CD14-positive monocyte (primary cell): Measurements from ENCODE around the gene EML6. TPM values are rescaled to one million over a fixed set of nuclear protein-coding genes. Genes with fewer than 3 reads are reported as not detected.

Experiments
- DNase-seq, 3 donors: peaks; one replicate each; pipeline ENCODE4 v3.0.0-alpha.2; 2011 to 2022
- H2AFZ ChIP-seq: 2 replicates; pipeline ENCODE4 v1.6.0; 2012; ENCODE audit warnings: mild to moderate bottlenecking, low read depth, low read length, inconsistent platforms; ENCODE audit not compliant: insufficient read depth, poor library complexity, severe bottlenecking
- H3K27ac ChIP-seq, 2 donors: 1 replicate in 1 of 2; 2 replicates in 1 of 2; pipeline ENCODE4 v1.5.1; 2012 to 2013; ENCODE audit warnings: low read length in 2 of 2, control low read depth in 1 of 2, inconsistent platforms in 1 of 2, low read depth in 1 of 2, mild to moderate bottlenecking in 1 of 2
- H3K27me3 ChIP-seq, 2 donors: one replicate each; pipeline versions ENCODE4 v1.6.0 to v1.6.1; 2011 to 2013; ENCODE audit warnings: low read length in 2 of 2; ENCODE audit not compliant: control insufficient read depth in 2 of 2, insufficient read depth in 2 of 2
- H3K36me3 ChIP-seq, 2 donors: replicated peaks in 1 of 2; 1 replicate in 1 of 2; 2 replicates in 1 of 2; pipeline versions ENCODE4 v1.5.1 to v1.6.1; 2012 to 2013; ENCODE audit warnings: low read length in 2 of 2, control low read depth in 1 of 2, inconsistent platforms in 1 of 2, mild to moderate bottlenecking in 1 of 2; ENCODE audit not compliant: insufficient read depth in 2 of 2, control insufficient read depth in 1 of 2
- H3K4me1 ChIP-seq, 2 donors: 1 replicate in 1 of 2; 2 replicates in 1 of 2; pipeline versions ENCODE4 v1.5.1 to v1.6.1; 2012 to 2013; ENCODE audit warnings: low read length in 2 of 2, control low read depth in 1 of 2, inconsistent platforms in 1 of 2, mild to moderate bottlenecking in 1 of 2, moderate library complexity in 1 of 2; ENCODE audit not compliant: insufficient read depth in 2 of 2, control insufficient read depth in 1 of 2
- H3K4me2 ChIP-seq: replicated peaks from 2 replicates; pipeline ENCODE3; 2012; ENCODE audit warnings: low read length, moderate library complexity, mild to moderate bottlenecking; ENCODE audit not compliant: poor library complexity, severe bottlenecking; ENCODE audit errors: extremely low read depth
- H3K4me3 ChIP-seq, 3 experiments: fragments of 200-600 bp in 1 of 3; sonication (generic) in 1 of 3; replicated peaks in 1 of 3; 1 replicate in 2 of 3; 2 replicates in 1 of 3; pipeline ENCODE4 v1.5.1; 2011 to 2013; ENCODE audit warnings: low read length in 3 of 3, mild to moderate bottlenecking in 3 of 3, control low read depth in 2 of 3, low read depth in 2 of 3, inconsistent platforms in 1 of 3, moderate library complexity in 1 of 3
- H3K79me2 ChIP-seq: 2 replicates; pipeline ENCODE4 v1.6.0; 2012; ENCODE audit warnings: mild to moderate bottlenecking, control low read depth, inconsistent platforms, low read length, moderate library complexity; ENCODE audit not compliant: insufficient read depth
- H3K9ac ChIP-seq: 2 replicates; pipeline ENCODE4 v1.6.0; 2017; ENCODE audit warnings: low read length, mild to moderate bottlenecking; ENCODE audit not compliant: insufficient read depth, poor library complexity, severe bottlenecking
- H3K9me3 ChIP-seq, 2 donors: replicated peaks in 1 of 2; 1 replicate in 1 of 2; 2 replicates in 1 of 2; pipeline versions ENCODE4 v1.5.1 to v1.6.1; 2012 to 2013; ENCODE audit warnings: low read length in 2 of 2, control low read depth in 1 of 2; ENCODE audit not compliant: control insufficient read depth in 1 of 2, insufficient read depth in 1 of 2
- H4K20me1 ChIP-seq: 2 replicates; pipeline ENCODE4 v1.6.0; 2012; ENCODE audit warnings: mild to moderate bottlenecking, low read length, control low read depth, moderate library complexity; ENCODE audit not compliant: insufficient read depth
- H3K27ac Mint-ChIP-seq, 7 donors: one replicate each; pipeline ENCODE4 v1.8.0; 2020; ENCODE audit warnings: mild to moderate bottlenecking in 7 of 7, mixed read lengths in 7 of 7, moderate library complexity in 6 of 7, inconsistent platforms in 2 of 7
- H3K27me3 Mint-ChIP-seq, 3 donors: one replicate each; pipeline ENCODE4 v1.8.0; 2021 to 2022; ENCODE audit warnings: low read depth in 3 of 3, mild to moderate bottlenecking in 3 of 3, mixed read lengths in 3 of 3, moderate library complexity in 3 of 3, inconsistent platforms in 1 of 3
- H3K36me3 Mint-ChIP-seq, 2 donors: one replicate each; pipeline ENCODE4 v1.8.0; 2020; ENCODE audit warnings: mixed read lengths in 2 of 2, inconsistent platforms in 1 of 2, mild to moderate bottlenecking in 1 of 2
- H3K4me1 Mint-ChIP-seq: one replicate; pipeline ENCODE4 v1.8.0; 2020; ENCODE audit warnings: mild to moderate bottlenecking, mixed read lengths
- H3K4me3 Mint-ChIP-seq, 2 donors: one replicate each; pipeline ENCODE4 v1.8.0; 2020; ENCODE audit warnings: mild to moderate bottlenecking in 2 of 2, mixed read lengths in 2 of 2, moderate library complexity in 1 of 2
- H3K9me3 Mint-ChIP-seq, 7 donors: one replicate each; pipeline ENCODE4 v1.8.0; 2020 to 2022; ENCODE audit warnings: mixed read lengths in 7 of 7, mild to moderate bottlenecking in 6 of 7, moderate library complexity in 6 of 7, inconsistent platforms in 2 of 7
- CTCF ChIP-seq: fragments of 200-600 bp; IDR thresholded peaks from one replicate; pipeline ENCODE4 v1.8.0; 2022; ENCODE audit warnings: antibody characterized with exemption, mild to moderate bottlenecking
- WGBS: methylation state at CpG from one replicate; pipeline ENCODE4 v1.1.5; 2013; ENCODE audit warnings: missing lambda C conversion rate; ENCODE audit not compliant: insufficient coverage; 5-methylcytosine and 5-hydroxymethylcytosine counted together
- intact Hi-C, 2 donors: fragments of 100-400 bp; cut with micrococcal nuclease; formaldehyde crosslinking; loops; one replicate each; pipeline versions ENCODE4 v1.15.0 to v1.15.1; 2023
- polyA plus RNA-seq, 3 donors: library from polyadenylated mRNA; depleted of rRNA in 1 of 3; unstranded in 2 of 3; stranded (reverse) in 1 of 3; fragments of 300-500 nt in 2 of 3; fragments of >200 nt in 1 of 3; fragmentation: Illumina TruSeq in 2 of 3; gene quantifications; 1 replicate in 2 of 3; 2 replicates in 1 of 3; pipeline ENCODE4 v1.2.3, GENCODE V29; 2012 to 2021

EML6 gene
- polyA plus RNA-seq, 3 donors: 0.79 TPM; not detected in 2

GRCh38 chr2:54995553-54995952, 272.1 kb downstream of the EML6 start:
- no peaks in the 10 kb centered on the region for H3K9me3 ChIP-seq
- intact Hi-C loops: no loop called here
- H3K4me3 ChIP-seq: no peak overlapping the region
- H3K9ac ChIP-seq: no peak overlapping the region
- peaks cover 18 to 24% of the 10 kb centered on the region in 2 donors for H3K4me1 ChIP-seq
- no CpG with 5 or more reads among the region's 3 CpGs for WGBS
- H2AFZ ChIP-seq: no peak overlapping the region
- Mint-ChIP-seq H3K9me3 (no peaks in the 10 kb centered on the region), H3K27me3 (peaks cover 0 to 3% (median 0%) of the 10 kb centered on the region in 3 donors), H3K36me3 (no peaks in the 10 kb centered on the region), H3K4me1 (peaks cover 45% of the 10 kb centered on the region), H3K27ac (peak overlapping the region in 1 of 7 donors; percentile 77), H3K4me3 (no peak overlapping the region)
- no peaks in the 10 kb centered on the region for H3K36me3 ChIP-seq
- H4K20me1 ChIP-seq: peaks cover 100% of the 10 kb centered on the region
- H3K79me2 ChIP-seq: peaks cover 100% of the 10 kb centered on the region
- no peak for TF ChIP-seq CTCF
- H3K27me3 ChIP-seq: no peaks in the 10 kb centered on the region
- H3K4me2 ChIP-seq: no peak overlapping the region
- H3K27ac ChIP-seq: peak overlapping the region in 1 of 2 donors; percentile 10
- DNase-seq: no peak

DNA sequence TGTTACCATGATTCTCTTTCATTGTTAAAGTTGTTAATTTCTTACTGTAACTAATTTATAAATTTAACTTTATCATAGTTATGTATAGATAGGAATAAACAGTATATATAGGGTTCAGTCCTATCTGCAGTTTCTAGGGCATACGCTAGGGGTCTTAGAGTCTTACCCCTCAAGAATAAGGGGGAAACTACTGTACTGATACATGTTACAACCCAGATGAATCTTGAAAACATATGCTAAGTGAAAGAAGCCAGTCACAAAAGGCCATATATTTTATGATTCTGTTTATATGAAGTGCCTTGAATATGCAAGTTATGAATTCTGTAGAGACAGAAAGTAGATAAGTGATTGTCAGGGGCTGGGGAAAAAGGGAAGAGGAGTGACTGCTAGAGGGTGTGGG, 274.4 kb downstream of the EML6 start:
- H3K36me3 ChIP-seq: no peaks in the 10 kb centered on the region
- peaks cover 53% of the 10 kb centered on the region for H3K4me1 Mint-ChIP-seq
- WGBS: no CpG with 5 or more reads among the region's 1 CpG

More for the DNA sequence above, 274.4 kb downstream of the EML6 start:
- Mint-ChIP-seq H3K27ac (peak overlapping the region in 2 of 7 donors; percentile 40 to 60), H3K4me3 (no peak overlapping the region), H3K36me3 (no peaks in the 10 kb centered on the region), H3K27me3 (peaks cover 0 to 3% (median 0%) of the 10 kb centered on the region in 3 donors), H3K9me3 (no peaks in the 10 kb centered on the region)
- Histone ChIP-seq H3K4me1 (peaks cover 18 to 26% of the 10 kb centered on the region in 2 donors), H3K27ac (peak overlapping the region in 1 of 2 donors; percentile 10), H3K9ac (no peak overlapping the region), H4K20me1 (peaks cover 99% of the 10 kb centered on the region), H3K4me2 (no peak overlapping the region), H3K27me3 (no peaks in the 10 kb centered on the region), H2AFZ (no peak overlapping the region), H3K79me2 (peaks cover 100% of the 10 kb centered on the region), H3K4me3 (no peak overlapping the region), H3K9me3 (no peaks in the 10 kb centered on the region)
- DNase-seq: no peak
- intact Hi-C loops: no loop called here
- no peak for TF ChIP-seq CTCF
